ENCODE data around the gene POU6F2.

GRCh38 chr7:39516498-39516897 lies 538.8 kb downstream of the POU6F2 start:
- no peak for TF ChIP-seq CTCF (IDR thresholded peaks at IDR 0.05; ENCODE audit: low read length)
- no peak for TF ChIP-seq EZH2 (optimal IDR thresholded peaks at IDR 0.05; ENCODE audit: low read depth, low read length)
